HG03066 (cell line): ENCODE results near the gene PTPRN2.
"Not testable (repeated sequence)": the region's sequence is repeated elsewhere in the genome, so short reads cannot be mapped to it uniquely, and the experiment has no call there.

Source experiments
- ATAC-seq: cut with Tn5 transposase; IDR thresholded peaks from one replicate; pipeline ENCODE4 v1.9.1; 2021; ENCODE audit warnings: low read depth; ENCODE audit not compliant: unreplicated experiment

The PTPRN2 gene

GRCh38 chr7:157700231-157701005 is 887.2 kb downstream of the PTPRN2 start:
- no peak for ATAC-seq

GRCh38 chr7:157699357-157700013 is 888.1 kb downstream of the PTPRN2 start:
- ATAC-seq: no peak

- ATAC-seq: not testable (repeated sequence)
Observed at GRCh38 chr7:157697287-157697686, 890.3 kb downstream of the PTPRN2 start.

GRCh38 chr7:157695609-157696008 is 892.0 kb downstream of the PTPRN2 start:
- not testable (repeated sequence) for ATAC-seq

GRCh38 chr7:157694376-157694665 is 893.3 kb downstream of the PTPRN2 start:
- no peak for ATAC-seq

GRCh38 chr7:157693521-157694375 is 893.9 kb downstream of the PTPRN2 start:
- no peak for ATAC-seq

- ATAC-seq: no peak
Observed at GRCh38 chr7:157693071-157693520, 894.5 kb downstream of the PTPRN2 start.

- ATAC-seq: no peak
Observed at GRCh38 chr7:157692460-157693011, 895.1 kb downstream of the PTPRN2 start.

GRCh38 chr7:157691586-157692459 is 895.8 kb downstream of the PTPRN2 start:
- no peak for ATAC-seq

GRCh38 chr7:157690833-157691585 is 896.6 kb downstream of the PTPRN2 start:
- ATAC-seq: no peak

GRCh38 chr7:157690058-157690832 is 897.4 kb downstream of the PTPRN2 start:
- no peak for ATAC-seq

GRCh38 chr7:157689269-157690057 is 898.2 kb downstream of the PTPRN2 start:
- no peak for ATAC-seq

- ATAC-seq: no peak
Observed at GRCh38 chr7:157688533-157689268, 898.9 kb downstream of the PTPRN2 start.

- no peak for ATAC-seq
Observed at GRCh38 chr7:157687845-157688532, 899.6 kb downstream of the PTPRN2 start.

- ATAC-seq: no peak
Observed at GRCh38 chr7:157687158-157687557, 900.5 kb downstream of the PTPRN2 start.

- no peak for ATAC-seq
Observed at GRCh38 chr7:157686285-157686894, 901.2 kb downstream of the PTPRN2 start.
